ENCODE measurements around the gene IFT20.

DNA sequence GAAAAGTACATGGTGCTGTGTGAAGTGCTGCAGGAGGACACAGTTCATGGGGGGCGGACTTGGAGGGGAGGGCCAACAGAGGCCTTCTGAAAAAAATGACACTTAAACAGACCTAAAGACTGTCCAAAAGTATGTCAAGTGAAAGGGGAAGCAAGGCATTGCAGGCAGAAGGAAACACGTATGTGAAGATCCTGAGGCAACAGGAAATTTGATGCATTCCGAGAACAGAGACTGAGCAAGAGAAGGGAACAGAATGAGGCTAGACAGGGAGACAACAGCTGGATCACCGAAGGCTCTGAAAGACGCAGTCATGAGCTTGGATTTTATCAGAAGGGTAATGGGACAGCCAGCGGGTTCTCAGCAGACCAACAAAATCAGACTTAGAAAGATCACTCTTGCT is 1.1 kb downstream of the IFT20 start:
- TF ChIP-seq, protein P1, sequence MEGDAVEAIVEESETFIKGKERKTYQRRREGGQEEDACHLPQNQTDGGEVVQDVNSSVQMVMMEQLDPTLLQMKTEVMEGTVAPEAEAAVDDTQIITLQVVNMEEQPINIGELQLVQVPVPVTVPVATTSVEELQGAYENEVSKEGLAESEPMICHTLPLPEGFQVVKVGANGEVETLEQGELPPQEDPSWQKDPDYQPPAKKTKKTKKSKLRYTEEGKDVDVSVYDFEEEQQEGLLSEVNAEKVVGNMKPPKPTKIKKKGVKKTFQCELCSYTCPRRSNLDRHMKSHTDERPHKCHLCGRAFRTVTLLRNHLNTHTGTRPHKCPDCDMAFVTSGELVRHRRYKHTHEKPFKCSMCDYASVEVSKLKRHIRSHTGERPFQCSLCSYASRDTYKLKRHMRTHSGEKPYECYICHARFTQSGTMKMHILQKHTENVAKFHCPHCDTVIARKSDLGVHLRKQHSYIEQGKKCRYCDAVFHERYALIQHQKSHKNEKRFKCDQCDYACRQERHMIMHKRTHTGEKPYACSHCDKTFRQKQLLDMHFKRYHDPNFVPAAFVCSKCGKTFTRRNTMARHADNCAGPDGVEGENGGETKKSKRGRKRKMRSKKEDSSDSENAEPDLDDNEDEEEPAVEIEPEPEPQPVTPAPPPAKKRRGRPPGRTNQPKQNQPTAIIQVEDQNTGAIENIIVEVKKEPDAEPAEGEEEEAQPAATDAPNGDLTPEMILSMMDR (IDR thresholded peaks at IDR 0.05) = no peak
- no peak for TF ChIP-seq POLR2A (IDR thresholded peaks at IDR 0.05)
